Uterus (tissue), 2 donors: ENCODE results near the gene GGPS1.

Source experiments
- CTCF ChIP-seq, 4 experiments: fragments of 200-600 bp in 2 of 4; fragments of 450-650 bp in 2 of 4; sonication (generic) in 2 of 4; IDR thresholded peaks; one replicate each; pipeline ENCODE4 v1.5.1; 2016 to 2019; ENCODE audit warnings: antibody characterized with exemption in 4 of 4, mild to moderate bottlenecking in 2 of 4, moderate library complexity in 1 of 4
- POLR2A ChIP-seq, 2 donors: fragments of 450-650 bp; IDR thresholded peaks; one replicate each; pipeline ENCODE4 v1.6.1; 2016; ENCODE audit warnings: antibody characterized with exemption in 2 of 2, mild to moderate bottlenecking in 1 of 2, moderate library complexity in 1 of 2

GRCh38 chr1:235357485-235358373 is 29.4 kb downstream of the GGPS1 start:
- TF ChIP-seq CTCF (IDR thresholded peaks at IDR 0.05), result no peak
- no peak for TF ChIP-seq POLR2A (IDR thresholded peaks at IDR 0.05)
